Activated CD4-positive, CD25-positive, alpha-beta regulatory T cell treated with anti-CD3 and anti-CD28 coated beads, Interleukin-2, amount 50 U/mL, for 72 hours (primary cell): Measurements from ENCODE around the gene XIST.

Experiments
- DNase-seq: peaks from one replicate; pipeline ENCODE4 v3.0.0; 2021

The XIST gene

DNA sequence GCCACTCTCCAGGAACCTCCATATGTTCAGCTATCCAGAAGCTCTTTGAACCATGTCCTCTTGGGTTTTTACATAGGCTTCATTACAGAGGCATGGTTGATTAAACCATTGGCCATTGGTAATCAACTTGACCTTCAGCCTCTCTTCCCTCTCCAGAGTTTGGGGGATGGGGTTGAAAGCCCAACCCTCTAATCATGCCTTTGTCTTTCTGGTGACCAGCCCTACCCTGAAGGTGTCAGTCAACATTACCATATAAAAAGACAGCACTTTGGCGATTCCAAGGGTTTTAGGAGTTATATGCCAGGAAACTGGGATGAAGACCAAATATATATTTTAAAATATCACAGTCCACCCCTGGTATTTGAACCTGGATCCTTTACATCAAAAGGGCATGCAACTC, 67.0 kb downstream of the XIST start:
- no peak for DNase-seq
